Forelimb muscle (tissue), 1 donor: ENCODE results near the gene LMAN2. TPM values are rescaled to one million over a fixed set of nuclear protein-coding genes. Genes with fewer than 3 reads are reported as not detected.
"Not testable (repeated sequence)": the region's sequence is repeated elsewhere in the genome, so short reads cannot be mapped to it uniquely, and the experiment has no call there.

Source experiments
- DNase-seq: peaks from one replicate; pipeline ENCODE4 v3.0.0-alpha.2; 2013; ENCODE audit warnings: low read depth
- polyA plus RNA-seq: library from polyadenylated mRNA; unstranded; fragments of 120-200 nt; gene quantifications from one replicate; pipeline ENCODE4 v1.2.1, GENCODE V29; 2013; ENCODE audit not compliant: insufficient read length

LMAN2 gene
- polyA plus RNA-seq, 1 donor, result 65.7 TPM

DNA sequence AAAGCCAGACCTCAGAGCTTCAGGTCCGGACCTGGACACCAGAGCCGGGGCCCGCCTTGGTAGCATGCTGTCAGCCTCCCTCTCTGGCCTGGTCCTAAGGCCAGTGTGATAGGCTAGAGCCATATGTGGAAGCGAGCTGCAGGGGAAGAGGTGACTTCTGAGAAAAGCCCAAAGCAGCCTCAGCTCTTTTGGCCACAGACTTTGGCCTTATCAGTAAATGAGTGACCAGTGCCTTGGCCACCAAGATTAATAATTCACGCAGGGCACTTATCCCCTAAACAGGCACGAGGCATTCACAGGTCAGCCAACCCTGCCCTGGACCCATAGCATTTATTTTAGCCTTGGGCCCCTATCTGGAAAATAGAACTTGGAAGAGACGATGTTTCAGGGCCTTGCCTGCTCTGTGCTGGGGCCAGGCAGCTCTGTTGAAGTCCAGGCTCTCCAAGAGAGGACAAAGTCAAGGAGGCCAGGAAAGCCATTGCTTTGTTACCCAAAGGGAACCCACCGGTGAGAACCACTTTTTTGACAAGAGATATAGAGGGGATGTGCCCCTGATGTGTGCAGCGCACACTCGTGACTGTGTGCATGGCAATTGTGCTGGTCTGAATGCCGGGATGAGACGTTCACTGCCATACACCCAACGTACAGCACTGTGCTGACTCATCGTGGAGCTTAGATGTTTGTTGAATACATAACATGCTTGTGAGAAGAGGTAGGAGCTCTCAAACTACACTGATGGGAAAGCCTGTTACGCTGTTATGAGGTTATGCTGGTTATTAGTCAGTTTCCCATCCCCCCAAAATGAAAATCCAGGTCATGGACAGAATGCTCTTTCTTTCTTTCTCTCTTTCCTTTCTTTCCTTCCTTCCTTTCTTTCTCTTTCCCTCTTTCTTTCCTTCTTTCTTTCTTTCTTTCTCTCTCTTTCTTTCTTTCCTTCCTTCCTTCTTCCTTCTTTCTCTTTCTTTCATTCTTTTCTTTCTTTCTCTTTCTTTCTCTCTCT lies 27.7 kb upstream of the LMAN2 start:
- no peak for DNase-seq

GRCh38 chr5:177377851-177378776 lies 26.6 kb upstream of the LMAN2 start:
- DNase-seq, result no peak

- DNase-seq, result no peak
Observed at GRCh38 chr5:177376107-177376506, 24.6 kb upstream of the LMAN2 start.

DNA sequence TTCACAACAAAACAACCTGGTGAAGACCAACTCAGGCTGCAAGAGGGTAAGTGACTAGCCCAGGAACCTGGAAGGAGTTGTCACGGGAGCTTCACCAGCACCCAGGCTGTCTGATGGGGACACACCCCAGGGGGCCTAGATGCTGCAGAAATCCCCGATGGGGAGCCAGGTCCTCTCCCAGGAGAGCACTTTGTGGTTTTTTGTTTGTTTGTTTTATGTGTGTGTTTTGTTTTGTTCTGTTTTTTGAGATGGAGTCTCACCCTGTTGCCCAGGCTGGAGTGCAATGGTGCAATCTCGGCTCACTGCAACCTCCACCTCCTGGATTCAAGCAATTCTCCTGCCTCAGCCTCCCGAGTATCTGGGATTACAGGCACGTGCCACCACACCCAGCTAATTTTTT lies 24.0 kb upstream of the LMAN2 start:
- DNase-seq, result not testable (repeated sequence)

- no peak for DNase-seq
Observed at GRCh38 chr5:177374211-177374610, 22.7 kb upstream of the LMAN2 start.

- no peak for DNase-seq
Observed at GRCh38 chr5:177373806-177374205, 22.3 kb upstream of the LMAN2 start.

GRCh38 chr5:177372910-177373309 lies 21.4 kb upstream of the LMAN2 start:
- DNase-seq, result no peak

GRCh38 chr5:177372034-177372896 lies 20.8 kb upstream of the LMAN2 start:
- DNase-seq, result no peak

DNA sequence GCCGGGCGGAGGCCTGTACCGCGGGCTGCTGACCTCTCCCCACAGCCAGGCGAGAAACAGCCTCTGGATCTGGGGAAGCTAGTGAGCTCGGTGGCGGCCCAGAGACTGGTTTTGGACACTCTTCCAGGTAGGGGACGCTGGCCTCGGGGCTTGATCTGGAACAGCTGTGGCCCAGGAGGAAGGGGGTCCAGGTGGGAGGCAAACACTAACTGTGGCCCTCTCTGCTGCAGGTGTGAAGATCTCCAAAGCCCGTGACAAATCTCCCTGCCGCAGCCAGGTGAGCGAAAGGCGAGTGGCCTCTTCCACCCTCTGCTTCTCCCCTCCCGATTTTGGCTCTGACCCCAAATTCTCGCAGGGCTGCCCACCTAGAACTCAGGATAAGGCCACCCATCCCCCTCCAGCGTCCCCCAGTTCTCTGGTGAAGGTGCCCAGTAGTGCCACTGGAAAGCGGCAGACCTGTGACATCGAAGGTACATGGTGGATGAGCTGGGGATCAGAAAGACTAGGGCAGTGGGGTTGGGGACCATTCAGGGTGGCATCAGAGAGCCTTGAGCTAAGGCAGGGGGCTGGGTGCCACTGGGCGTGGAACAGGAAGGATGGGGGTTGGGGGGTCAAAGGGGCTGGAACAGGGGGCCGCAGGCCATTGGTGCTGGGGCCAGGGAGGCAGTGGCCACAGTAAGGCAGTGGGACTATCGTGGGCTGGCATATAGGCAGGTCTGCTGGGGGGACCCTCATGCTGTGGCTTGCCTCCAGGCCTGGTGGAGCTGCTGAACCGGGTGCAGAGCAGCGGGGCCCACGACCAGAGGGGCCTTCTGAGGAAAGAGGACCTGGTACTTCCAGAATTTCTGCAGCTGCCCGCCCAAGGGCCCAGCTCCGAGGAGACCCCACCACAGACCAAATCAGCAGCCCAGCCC lies 19.9 kb upstream of the LMAN2 start:
- no peak for DNase-seq

DNA sequence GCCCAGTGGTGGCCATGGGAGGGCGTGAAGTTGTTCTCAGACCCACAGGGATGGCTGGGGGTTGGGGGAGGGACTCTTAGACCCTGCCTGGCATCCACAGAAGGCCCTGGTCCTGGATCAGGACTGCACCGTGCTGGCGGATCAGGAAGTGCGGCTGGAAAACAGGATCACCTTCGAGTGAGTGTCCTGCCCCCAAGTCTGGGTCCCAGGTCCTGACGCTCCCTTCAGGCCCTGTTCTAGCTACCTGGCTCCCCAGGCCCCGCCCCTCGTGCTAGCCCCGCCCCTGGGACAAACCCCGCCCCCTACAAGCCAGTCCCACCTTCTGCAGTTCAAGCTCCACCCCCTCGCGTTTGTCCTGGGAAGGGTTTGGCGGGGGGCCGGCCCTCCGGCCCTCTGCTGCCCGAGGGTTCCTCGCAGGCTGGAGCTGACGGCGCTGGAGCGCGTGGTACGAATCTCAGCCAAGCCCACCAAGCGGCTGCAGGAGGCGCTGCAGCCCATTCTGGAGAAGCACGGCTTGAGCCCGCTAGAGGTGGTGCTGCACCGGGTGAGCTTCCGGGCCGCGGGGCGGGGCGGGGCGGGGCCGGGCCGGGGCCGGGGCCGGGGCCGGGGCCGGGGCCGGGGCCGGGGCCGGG lies 19.1 kb upstream of the LMAN2 start:
- DNase-seq, result no peak

GRCh38 chr5:177369645-177370440 lies 18.4 kb upstream of the LMAN2 start:
- DNase-seq, result no peak

DNA sequence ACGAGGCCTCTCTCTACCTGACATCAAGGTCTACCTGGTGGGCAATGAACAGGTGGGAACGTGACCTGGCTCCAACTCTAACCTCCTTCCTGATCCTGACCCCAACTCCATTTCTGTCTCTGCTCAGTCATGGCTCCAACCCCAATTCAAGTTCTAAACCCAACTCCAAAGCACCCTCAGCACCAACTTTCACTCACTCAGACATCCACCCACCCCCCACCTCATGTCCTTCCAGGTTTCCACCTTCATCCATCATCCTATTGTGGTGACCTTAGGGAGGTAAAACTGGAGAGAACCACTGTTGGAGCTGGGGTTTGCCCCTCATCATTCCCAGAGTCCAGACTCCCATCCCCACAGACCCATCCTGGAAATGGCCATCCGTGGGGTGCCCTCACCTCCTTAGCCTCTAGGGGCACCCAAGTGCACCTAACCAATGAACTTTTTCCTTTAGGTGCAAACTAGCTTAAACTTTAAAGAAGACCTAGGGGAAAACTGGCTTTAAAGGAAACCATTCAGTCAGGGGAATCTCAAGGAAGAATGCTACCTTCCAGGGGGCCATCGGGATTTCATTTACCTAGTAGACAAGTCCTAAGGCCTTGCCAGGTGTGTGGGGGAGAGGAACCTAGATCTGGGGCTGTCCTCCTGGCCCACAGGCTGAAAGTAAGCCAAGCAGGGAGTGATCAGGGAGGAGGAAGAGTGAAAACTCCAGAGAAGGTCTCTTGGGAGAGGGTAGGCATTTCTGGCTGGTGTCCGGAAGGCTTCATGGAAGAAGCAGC lies 17.6 kb upstream of the LMAN2 start:
- DNase-seq, result no peak

GRCh38 chr5:177367981-177368868 lies 16.8 kb upstream of the LMAN2 start:
- DNase-seq, result no peak

GRCh38 chr5:177367323-177367848 lies 15.9 kb upstream of the LMAN2 start:
- DNase-seq, result no peak

DNA sequence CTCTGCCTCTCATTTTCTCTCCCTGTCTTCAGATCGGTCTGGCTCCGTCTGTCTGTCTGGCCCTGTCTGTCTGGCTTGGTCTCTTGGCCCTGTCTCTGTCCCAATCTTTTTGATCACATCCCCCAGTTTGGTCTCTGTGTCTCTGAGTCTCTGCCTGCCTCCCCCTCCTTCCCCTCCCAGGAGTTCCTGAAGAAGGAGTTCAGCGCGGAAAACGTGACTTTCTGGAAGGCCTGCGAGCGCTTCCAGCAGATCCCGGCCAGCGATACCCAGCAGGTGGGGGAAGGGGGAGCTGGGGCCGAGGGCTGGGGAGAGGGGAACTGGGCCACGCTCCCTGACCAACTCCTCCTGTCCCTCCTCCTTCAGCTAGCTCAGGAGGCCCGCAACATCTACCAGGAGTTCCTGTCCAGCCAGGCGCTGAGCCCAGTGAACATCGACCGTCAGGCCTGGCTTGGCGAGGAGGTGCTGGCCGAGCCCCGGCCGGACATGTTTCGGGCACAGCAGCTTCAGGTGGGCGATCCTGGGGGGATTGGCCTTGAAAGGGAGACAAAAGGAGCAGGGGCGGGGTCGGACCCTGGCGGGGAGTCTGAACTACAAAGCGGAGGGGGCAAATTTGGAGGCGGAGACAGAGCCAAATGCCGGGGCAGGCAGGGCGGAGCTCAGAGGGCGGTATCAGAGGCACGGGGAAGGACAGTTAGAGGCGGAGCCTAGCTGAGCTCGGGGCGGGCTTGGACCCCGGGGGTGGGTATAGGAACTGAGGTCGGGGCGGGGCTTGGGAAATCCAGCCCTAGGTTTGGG lies 15.3 kb upstream of the LMAN2 start:
- DNase-seq, result peak; percentile 60
